ENCODE measurements around the gene RAC2.

The RAC2 gene

GRCh38 chr22:37180531-37181231 is 63.4 kb downstream of the RAC2 start:
- no peaks in the 10 kb centered on the region for H3K36me3 ChIP-seq (ENCODE audit: control insufficient read depth, insufficient read depth, low read length, severe bottlenecking)

DNA sequence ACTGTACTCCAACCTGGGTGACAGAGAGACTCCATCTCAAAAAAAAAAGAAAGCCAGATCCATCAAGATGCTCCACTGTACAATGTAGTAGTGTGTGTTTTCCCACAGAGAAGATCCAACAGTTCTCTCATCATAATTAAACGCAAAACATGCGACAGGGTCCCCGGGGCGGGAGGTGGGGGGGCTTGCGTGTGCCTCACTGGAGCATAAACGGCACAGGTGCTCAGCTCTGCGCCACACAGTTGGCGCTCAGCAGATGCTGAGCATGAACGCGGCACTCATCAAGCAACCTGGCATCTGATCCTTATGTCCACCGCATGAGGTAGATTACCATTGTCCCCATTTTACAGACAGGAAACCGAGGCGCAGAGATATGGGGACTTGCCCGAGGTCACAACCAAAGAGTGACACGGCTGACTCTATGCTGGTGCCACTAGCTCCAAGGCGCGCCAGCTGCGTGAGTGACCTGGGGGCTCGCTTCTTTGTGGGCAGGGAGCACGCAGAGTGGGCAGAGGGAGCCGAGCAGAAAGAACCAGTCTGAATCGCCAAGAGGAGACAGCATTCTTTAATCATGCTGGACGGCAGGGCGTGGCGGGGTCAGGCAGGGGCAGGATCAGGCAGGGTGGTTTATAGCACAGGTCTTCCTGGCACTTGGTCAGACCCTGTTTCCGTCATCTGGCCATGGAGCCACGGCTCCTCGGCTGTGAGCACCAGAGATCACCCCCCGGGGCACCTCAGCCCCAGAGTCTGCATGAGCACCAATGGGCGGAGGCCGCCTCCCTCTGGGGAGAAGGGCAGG is 64.2 kb downstream of the RAC2 start:
- Histone ChIP-seq H3K4me1 (ENCODE audit: control insufficient read depth, insufficient read depth, low read length) (peaks cover 37% of the 10 kb centered on the region), H3K27me3 (replicated peaks; ENCODE audit: control insufficient read depth, insufficient read depth, low read length) (no peaks in the 10 kb centered on the region), H3K9ac (ENCODE audit: low read length) (no peak overlapping the region), H3K9me3 (ENCODE audit: control insufficient read depth, low read length) (no peaks in the 10 kb centered on the region), H3K36me3 (ENCODE audit: control insufficient read depth, insufficient read depth, low read length, severe bottlenecking) (no peaks in the 10 kb centered on the region), H3K4me3 (ENCODE audit: low read length) (no peak overlapping the region)
- DNase-seq (ENCODE audit: low read depth), result no peak

More at GRCh38 chr22:37180531-37181231, 63.4 kb downstream of the RAC2 start:
- Histone ChIP-seq H3K9me3 (ENCODE audit: control insufficient read depth, low read length) (no peaks in the 10 kb centered on the region), H3K9ac (ENCODE audit: low read length) (no peak overlapping the region), H3K4me3 (ENCODE audit: low read length) (no peak overlapping the region), H3K4me1 (ENCODE audit: control insufficient read depth, insufficient read depth, low read length) (peaks cover 35% of the 10 kb centered on the region), H3K27me3 (replicated peaks; ENCODE audit: control insufficient read depth, insufficient read depth, low read length) (no peaks in the 10 kb centered on the region)
- no peak for DNase-seq (ENCODE audit: low read depth)

- H3K27me3 ChIP-seq (replicated peaks; ENCODE audit: control insufficient read depth, insufficient read depth, low read length), result no peaks in the 10 kb centered on the region
- peaks cover 42% of the 10 kb centered on the region for H3K4me1 ChIP-seq (ENCODE audit: control insufficient read depth, insufficient read depth, low read length)
- no peak overlapping the region for H3K9ac ChIP-seq (ENCODE audit: low read length)
- H3K36me3 ChIP-seq (ENCODE audit: control insufficient read depth, insufficient read depth, low read length, severe bottlenecking), result no peaks in the 10 kb centered on the region
- DNase-seq (ENCODE audit: low read depth), result no peak
- no peaks in the 10 kb centered on the region for H3K9me3 ChIP-seq (ENCODE audit: control insufficient read depth, low read length)
- H3K4me3 ChIP-seq (ENCODE audit: low read length), result no peak overlapping the region
These were observed 65.0 kb downstream of the RAC2 start for GRCh38 chr22:37179126-37179470.

- Histone ChIP-seq H3K27me3 (replicated peaks; ENCODE audit: control insufficient read depth, insufficient read depth, low read length) (no peaks in the 10 kb centered on the region), H3K4me1 (ENCODE audit: control insufficient read depth, insufficient read depth, low read length) (peaks cover 47% of the 10 kb centered on the region), H3K4me3 (ENCODE audit: low read length) (peak overlapping the region; percentile 35), H3K9ac (ENCODE audit: low read length) (no peak overlapping the region), H3K36me3 (ENCODE audit: control insufficient read depth, insufficient read depth, low read length, severe bottlenecking) (no peaks in the 10 kb centered on the region), H3K9me3 (ENCODE audit: control insufficient read depth, low read length) (no peaks in the 10 kb centered on the region)
- peak; percentile 30 for DNase-seq (ENCODE audit: low read depth)
These were observed 65.5 kb downstream of the RAC2 start for GRCh38 chr22:37178350-37179125.

DNA sequence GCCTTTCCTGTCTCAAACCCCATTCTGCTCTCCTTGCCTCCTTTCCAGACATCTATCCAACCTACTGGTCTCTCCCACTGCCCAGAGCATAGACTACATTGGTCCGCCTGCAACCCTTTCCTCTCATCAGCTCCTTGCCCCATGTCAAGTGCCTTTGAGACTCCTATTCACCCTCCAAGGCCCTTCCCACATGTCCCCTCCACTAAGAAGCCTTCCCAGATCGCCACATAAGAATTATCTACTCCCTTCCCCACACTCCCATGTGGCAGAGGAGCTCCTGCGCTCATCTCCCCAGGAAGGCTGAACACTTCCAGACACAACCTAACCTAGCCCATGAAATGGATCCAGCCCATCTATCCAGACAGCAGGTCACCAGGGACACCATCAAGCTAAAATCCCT is 66.3 kb downstream of the RAC2 start:
- Histone ChIP-seq H3K4me1 (ENCODE audit: control insufficient read depth, insufficient read depth, low read length) (peaks cover 54% of the 10 kb centered on the region), H3K36me3 (ENCODE audit: control insufficient read depth, insufficient read depth, low read length, severe bottlenecking) (no peaks in the 10 kb centered on the region), H3K4me3 (ENCODE audit: low read length) (no peak overlapping the region), H3K27me3 (replicated peaks; ENCODE audit: control insufficient read depth, insufficient read depth, low read length) (no peaks in the 10 kb centered on the region), H3K9me3 (ENCODE audit: control insufficient read depth, low read length) (no peaks in the 10 kb centered on the region), H3K9ac (ENCODE audit: low read length) (no peak overlapping the region)
- DNase-seq (ENCODE audit: low read depth), result no peak

GRCh38 chr22:37177221-37177620 is 66.8 kb downstream of the RAC2 start:
- Histone ChIP-seq H3K27me3 (replicated peaks; ENCODE audit: control insufficient read depth, insufficient read depth, low read length) (no peaks in the 10 kb centered on the region), H3K4me1 (ENCODE audit: control insufficient read depth, insufficient read depth, low read length) (peaks cover 56% of the 10 kb centered on the region), H3K36me3 (ENCODE audit: control insufficient read depth, insufficient read depth, low read length, severe bottlenecking) (no peaks in the 10 kb centered on the region), H3K9me3 (ENCODE audit: control insufficient read depth, low read length) (no peaks in the 10 kb centered on the region), H3K4me3 (ENCODE audit: low read length) (no peak overlapping the region), H3K9ac (ENCODE audit: low read length) (peak overlapping the region; percentile 57)
- no peak for DNase-seq (ENCODE audit: low read depth)

DNA sequence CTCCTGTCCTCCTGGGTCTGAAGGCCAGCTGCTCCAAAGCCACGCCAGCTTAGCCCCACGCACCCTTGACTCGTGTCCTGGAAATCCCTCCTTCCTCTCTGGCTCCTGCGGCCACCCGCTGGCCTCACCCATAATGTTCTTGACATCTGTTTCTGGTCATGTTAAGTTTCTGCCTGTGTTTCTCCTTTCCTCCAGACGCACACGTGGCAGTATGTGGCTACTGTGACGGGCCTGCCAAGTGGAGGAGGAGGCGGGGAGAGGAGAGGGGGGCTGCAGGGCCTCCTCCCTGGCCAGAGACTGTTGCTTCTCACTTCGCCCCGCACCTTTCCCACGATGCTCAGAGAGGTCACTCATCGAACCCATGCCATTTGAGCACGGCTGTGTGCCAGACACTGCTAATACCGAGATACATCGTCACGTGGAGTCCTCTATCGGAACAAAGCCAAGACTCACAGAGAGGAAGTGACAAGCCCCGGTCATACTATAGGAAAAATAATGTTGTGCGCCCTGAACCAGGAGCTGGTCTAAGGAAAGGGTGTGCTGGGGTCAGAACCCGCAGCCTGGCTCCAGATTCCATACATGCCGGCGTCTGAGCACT is 67.5 kb downstream of the RAC2 start:
- peaks cover 56% of the 10 kb centered on the region for H3K4me1 ChIP-seq (ENCODE audit: control insufficient read depth, insufficient read depth, low read length)
- H3K9me3 ChIP-seq (ENCODE audit: control insufficient read depth, low read length), result no peaks in the 10 kb centered on the region
- peak overlapping the region; percentile 57 for H3K9ac ChIP-seq (ENCODE audit: low read length)
- peak; percentile 87 for DNase-seq (ENCODE audit: low read depth)
- H3K4me3 ChIP-seq (ENCODE audit: low read length), result peak overlapping the region; percentile 53
- H3K36me3 ChIP-seq (ENCODE audit: control insufficient read depth, insufficient read depth, low read length, severe bottlenecking), result no peaks in the 10 kb centered on the region
- H3K27me3 ChIP-seq (replicated peaks; ENCODE audit: control insufficient read depth, insufficient read depth, low read length), result no peaks in the 10 kb centered on the region

DNA sequence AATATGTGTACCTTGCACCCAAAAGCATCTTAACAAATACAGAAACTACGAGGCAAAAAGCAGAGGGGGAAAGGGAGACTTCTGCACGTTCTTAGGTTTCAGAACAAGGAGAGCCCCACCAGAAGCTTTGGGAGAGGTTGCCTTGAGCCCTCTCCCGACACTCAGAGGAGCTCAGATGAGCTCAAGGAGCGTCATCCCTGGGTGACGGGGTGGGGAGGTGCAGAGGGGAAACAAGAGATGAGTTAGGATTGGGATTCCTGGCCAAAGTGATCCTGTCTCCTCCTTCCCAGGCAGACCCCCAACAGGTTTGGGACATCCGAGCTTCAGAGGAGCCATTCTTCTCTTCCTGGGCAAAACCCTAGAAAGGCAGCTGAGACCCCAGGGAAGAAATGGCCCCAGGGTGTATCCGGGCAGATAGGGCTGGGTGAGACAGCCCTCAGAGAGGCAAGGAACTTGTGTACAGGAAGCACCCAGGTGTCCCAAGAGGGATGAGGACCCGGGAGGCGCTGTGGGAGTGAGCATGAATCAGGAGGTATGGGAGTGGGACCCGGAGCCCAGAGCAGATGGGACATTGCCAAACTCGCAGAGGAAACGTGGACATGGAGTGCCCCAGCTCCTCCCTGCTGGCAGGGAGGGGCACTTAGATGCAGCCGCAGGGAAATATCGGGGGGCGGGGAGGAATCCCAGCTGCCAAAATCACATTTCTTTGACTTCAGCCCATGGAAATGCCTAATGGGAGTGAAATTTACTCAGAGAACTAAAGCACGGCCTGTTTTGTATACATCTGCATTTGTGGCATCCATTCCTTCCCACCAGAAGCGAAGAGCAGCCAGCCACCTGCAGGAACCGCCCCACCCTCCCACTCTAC is 68.4 kb downstream of the RAC2 start:
- Histone ChIP-seq H3K4me3 (ENCODE audit: low read length) (peak overlapping the region; percentile 53), H3K4me1 (ENCODE audit: control insufficient read depth, insufficient read depth, low read length) (peaks cover 59% of the 10 kb centered on the region), H3K9me3 (ENCODE audit: control insufficient read depth, low read length) (no peaks in the 10 kb centered on the region), H3K9ac (ENCODE audit: low read length) (peak overlapping the region; percentile 24), H3K36me3 (ENCODE audit: control insufficient read depth, insufficient read depth, low read length, severe bottlenecking) (no peaks in the 10 kb centered on the region), H3K27me3 (replicated peaks; ENCODE audit: control insufficient read depth, insufficient read depth, low read length) (no peaks in the 10 kb centered on the region)
- DNase-seq (ENCODE audit: low read depth), result no peak

Measured in adipocyte (in vitro differentiated cells).